Measurements from ENCODE around the gene GRIA1. TPM values are rescaled to one million over a fixed set of nuclear protein-coding genes. Genes with fewer than 3 reads are reported as not detected.

GRIA1 gene
- total RNA-seq, 2 donors from 2014 or later = 0.12 to 1.2 TPM

DNA sequence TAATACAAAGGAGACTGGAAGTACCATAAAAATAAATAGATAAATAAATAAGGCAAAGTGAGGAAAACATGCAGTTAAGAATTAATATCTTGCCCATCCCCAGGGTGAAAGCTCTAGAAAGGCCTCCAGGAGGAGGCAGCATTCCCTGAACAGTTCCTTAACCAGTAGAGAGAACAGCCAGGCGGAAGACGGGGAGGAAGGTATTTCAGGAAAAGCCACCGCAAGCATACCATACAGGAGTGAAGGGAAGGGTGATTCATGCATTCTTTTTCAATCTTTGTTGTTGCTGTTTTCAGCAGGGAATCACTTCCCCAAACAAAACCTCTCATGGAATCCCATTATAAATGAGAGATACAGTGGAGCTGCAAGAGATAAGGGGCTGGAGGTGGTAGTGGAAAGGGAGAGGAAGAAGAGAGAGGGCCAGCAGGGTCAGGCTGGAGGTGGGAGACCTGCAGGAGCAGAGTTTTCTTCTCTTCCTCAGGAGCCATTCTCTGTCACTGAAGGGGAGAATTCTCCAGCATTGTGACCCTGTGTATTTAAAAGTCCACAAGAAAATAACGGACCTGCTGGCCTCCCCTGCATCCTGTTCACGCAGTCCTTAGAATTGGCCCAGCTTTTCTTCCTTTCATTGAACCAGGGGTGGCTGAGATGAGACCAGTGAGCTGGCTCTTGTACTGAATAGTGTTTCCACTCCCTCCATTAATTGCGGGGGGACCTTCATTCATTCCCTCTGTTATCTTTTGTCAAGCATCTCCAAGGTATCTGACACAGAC is 292.3 kb downstream of the GRIA1 start:
- no peak overlapping the region for H3K4me3 ChIP-seq
- H3K27ac ChIP-seq = no peak overlapping the region
- no peaks in the 10 kb centered on the region for H3K4me1 ChIP-seq
- TF ChIP-seq, protein P1, sequence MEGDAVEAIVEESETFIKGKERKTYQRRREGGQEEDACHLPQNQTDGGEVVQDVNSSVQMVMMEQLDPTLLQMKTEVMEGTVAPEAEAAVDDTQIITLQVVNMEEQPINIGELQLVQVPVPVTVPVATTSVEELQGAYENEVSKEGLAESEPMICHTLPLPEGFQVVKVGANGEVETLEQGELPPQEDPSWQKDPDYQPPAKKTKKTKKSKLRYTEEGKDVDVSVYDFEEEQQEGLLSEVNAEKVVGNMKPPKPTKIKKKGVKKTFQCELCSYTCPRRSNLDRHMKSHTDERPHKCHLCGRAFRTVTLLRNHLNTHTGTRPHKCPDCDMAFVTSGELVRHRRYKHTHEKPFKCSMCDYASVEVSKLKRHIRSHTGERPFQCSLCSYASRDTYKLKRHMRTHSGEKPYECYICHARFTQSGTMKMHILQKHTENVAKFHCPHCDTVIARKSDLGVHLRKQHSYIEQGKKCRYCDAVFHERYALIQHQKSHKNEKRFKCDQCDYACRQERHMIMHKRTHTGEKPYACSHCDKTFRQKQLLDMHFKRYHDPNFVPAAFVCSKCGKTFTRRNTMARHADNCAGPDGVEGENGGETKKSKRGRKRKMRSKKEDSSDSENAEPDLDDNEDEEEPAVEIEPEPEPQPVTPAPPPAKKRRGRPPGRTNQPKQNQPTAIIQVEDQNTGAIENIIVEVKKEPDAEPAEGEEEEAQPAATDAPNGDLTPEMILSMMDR (IDR thresholded peaks at IDR 0.05) = no peak
- no peaks in the 10 kb centered on the region for H3K27me3 ChIP-seq
- no peaks in the 10 kb centered on the region for H3K36me3 ChIP-seq
- H3K9me3 ChIP-seq = no peaks in the 10 kb centered on the region
- DNase-seq (ENCODE audit: low spot score) = no peak

DNA sequence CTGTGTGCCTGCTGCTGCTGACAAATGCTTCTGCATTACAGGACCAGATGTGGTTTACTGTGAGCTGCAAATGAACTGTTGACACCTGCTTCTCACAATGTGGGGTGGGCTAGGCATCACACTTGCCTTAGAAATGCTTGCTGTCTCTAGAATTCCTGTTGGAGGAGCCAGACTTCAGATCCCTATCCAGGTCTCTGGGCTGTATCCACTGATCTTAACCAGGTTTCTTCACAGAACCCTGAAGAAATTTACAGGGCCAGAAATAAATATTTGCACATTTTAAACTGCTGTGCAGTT is 292.8 kb downstream of the GRIA1 start:
- no peak for DNase-seq (ENCODE audit: low spot score)
- no peak overlapping the region for H3K4me3 ChIP-seq
- no peak overlapping the region for H3K27ac ChIP-seq
- H3K9me3 ChIP-seq = no peaks in the 10 kb centered on the region
- H3K27me3 ChIP-seq = no peaks in the 10 kb centered on the region
- no peaks in the 10 kb centered on the region for H3K4me1 ChIP-seq
- no peaks in the 10 kb centered on the region for H3K36me3 ChIP-seq
- TF ChIP-seq, protein P1 (IDR thresholded peaks at IDR 0.05) = no peak

- Histone ChIP-seq H3K4me1 (no peaks in the 10 kb centered on the region), H3K36me3 (no peaks in the 10 kb centered on the region), H3K4me3 (no peak overlapping the region), H3K9me3 (no peaks in the 10 kb centered on the region), H3K27ac (no peak overlapping the region), H3K27me3 (no peaks in the 10 kb centered on the region)
- DNase-seq (ENCODE audit: low spot score) = no peak
- TF ChIP-seq, protein P1 (IDR thresholded peaks at IDR 0.05) = no peak
Observed at GRCh38 chr5:153784277-153784676, 293.8 kb downstream of the GRIA1 start.

- H3K4me3 ChIP-seq = no peak overlapping the region
- H3K36me3 ChIP-seq = no peaks in the 10 kb centered on the region
- no peaks in the 10 kb centered on the region for H3K4me1 ChIP-seq
- H3K9me3 ChIP-seq = no peaks in the 10 kb centered on the region
- H3K27me3 ChIP-seq = no peaks in the 10 kb centered on the region
- DNase-seq (ENCODE audit: low spot score) = no peak
- TF ChIP-seq, protein P1 (IDR thresholded peaks at IDR 0.05) = no peak
- H3K27ac ChIP-seq = no peak overlapping the region
Observed at GRCh38 chr5:153791339-153791738, 300.9 kb downstream of the GRIA1 start.

- no peak overlapping the region for H3K27ac ChIP-seq
- no peak overlapping the region for H3K4me3 ChIP-seq
- H3K9me3 ChIP-seq = no peaks in the 10 kb centered on the region
- DNase-seq (ENCODE audit: low spot score) = no peak
- no peaks in the 10 kb centered on the region for H3K27me3 ChIP-seq
- TF ChIP-seq, protein P1 (IDR thresholded peaks at IDR 0.05) = no peak
- H3K36me3 ChIP-seq = no peaks in the 10 kb centered on the region
- no peaks in the 10 kb centered on the region for H3K4me1 ChIP-seq
Observed at GRCh38 chr5:153792305-153792704, 301.8 kb downstream of the GRIA1 start.

DNA sequence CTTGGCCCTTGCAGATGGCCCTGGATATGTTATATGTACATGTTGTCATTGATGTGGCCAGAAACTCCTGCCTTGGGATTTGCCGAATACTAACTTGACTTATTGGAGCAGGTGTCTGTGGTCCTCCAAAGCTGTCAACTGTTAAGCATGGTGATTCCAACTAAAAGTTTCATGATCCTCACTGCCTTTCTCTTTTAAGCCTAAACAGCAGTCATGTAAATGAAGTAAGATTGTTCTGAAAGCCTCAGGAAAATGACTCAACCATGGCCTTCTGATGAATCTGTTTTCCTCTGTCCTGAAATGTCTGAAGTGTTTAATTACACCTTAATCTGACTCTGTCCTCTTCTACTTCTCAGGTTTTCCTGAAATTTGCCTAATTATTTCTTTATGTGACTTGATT is 303.2 kb downstream of the GRIA1 start:
- DNase-seq (ENCODE audit: low spot score) = no peak
- TF ChIP-seq, protein P1 (IDR thresholded peaks at IDR 0.05) = no peak
- no peaks in the 10 kb centered on the region for H3K27me3 ChIP-seq
- H3K27ac ChIP-seq = no peak overlapping the region
- H3K36me3 ChIP-seq = no peaks in the 10 kb centered on the region
- no peaks in the 10 kb centered on the region for H3K9me3 ChIP-seq
- no peak overlapping the region for H3K4me3 ChIP-seq
- no peaks in the 10 kb centered on the region for H3K4me1 ChIP-seq
